Gastrocnemius medialis (tissue), 4 donors: ENCODE measurements around the gene NINJ2.

Source experiments
- POLR2A ChIP-seq, 2 donors: fragments of 450-650 bp; IDR thresholded peaks; one replicate each; pipeline ENCODE4 v1.6.1; 2017; ENCODE audit warnings: antibody characterized with exemption in 2 of 2, mild to moderate bottlenecking in 2 of 2, moderate library complexity in 2 of 2
- TF ChIP-seq, protein P1 (sequence below), 5 experiments: fragments of 450-650 bp in 3 of 5; fragments of 200-600 bp in 2 of 5; sonication (generic) in 2 of 5; IDR thresholded peaks in 4 of 5; conservative IDR thresholded peaks in 1 of 5; 1 replicate in 4 of 5; 2 replicates in 1 of 5; pipeline ENCODE4 v1.5.1; 2016 to 2019; ENCODE audit warnings: antibody characterized with exemption in 5 of 5, mild to moderate bottlenecking in 3 of 5, moderate library complexity in 3 of 5

DNA sequence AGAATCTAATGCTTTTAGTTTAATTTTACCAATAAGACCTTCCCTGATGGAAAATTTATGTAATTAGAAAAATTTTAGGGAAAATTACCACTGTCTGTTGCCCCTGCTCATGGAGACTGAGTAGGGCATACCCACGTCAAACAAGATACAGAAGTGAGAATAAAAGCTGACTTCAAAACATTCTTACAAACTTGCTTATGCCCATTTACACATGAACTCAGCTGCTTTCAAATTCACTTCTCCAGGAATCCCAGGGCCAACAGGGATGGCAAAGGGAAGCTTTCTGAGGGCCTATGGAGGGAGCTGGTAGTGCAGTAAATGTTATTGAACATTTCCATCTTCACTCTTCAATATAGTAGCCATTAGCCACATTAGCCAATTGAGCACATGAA, 4.8 kb upstream of the NINJ2 start:
- TF ChIP-seq, protein P1, sequence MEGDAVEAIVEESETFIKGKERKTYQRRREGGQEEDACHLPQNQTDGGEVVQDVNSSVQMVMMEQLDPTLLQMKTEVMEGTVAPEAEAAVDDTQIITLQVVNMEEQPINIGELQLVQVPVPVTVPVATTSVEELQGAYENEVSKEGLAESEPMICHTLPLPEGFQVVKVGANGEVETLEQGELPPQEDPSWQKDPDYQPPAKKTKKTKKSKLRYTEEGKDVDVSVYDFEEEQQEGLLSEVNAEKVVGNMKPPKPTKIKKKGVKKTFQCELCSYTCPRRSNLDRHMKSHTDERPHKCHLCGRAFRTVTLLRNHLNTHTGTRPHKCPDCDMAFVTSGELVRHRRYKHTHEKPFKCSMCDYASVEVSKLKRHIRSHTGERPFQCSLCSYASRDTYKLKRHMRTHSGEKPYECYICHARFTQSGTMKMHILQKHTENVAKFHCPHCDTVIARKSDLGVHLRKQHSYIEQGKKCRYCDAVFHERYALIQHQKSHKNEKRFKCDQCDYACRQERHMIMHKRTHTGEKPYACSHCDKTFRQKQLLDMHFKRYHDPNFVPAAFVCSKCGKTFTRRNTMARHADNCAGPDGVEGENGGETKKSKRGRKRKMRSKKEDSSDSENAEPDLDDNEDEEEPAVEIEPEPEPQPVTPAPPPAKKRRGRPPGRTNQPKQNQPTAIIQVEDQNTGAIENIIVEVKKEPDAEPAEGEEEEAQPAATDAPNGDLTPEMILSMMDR (IDR thresholded peaks at IDR 0.05 in 4 of 5, conservative IDR thresholded peaks at IDR 0.05 in 1 of 5): no peak
- TF ChIP-seq POLR2A (IDR thresholded peaks at IDR 0.05): no peak
